Neural cell (in vitro differentiated cells): Measurements from ENCODE around the gene MCOLN1.

Experiments used
- EP300 ChIP-seq: fragments of 450-650 bp; conservative IDR thresholded peaks from 2 replicates; pipeline ENCODE4 v1.6.1; 2014; ENCODE audit warnings: antibody characterized with exemption, mild to moderate bottlenecking, moderate library complexity; ENCODE audit not compliant: poor library complexity, severe bottlenecking
- EZH2 ChIP-seq: fragments of 200-600, 300-800 bp; shearing (Covaris generic), sonication (generic); IDR thresholded peaks from 2 replicates; pipeline ENCODE4 v1.6.1; 2014; ENCODE audit warnings: antibody characterized with exemption, low read length, borderline replicate concordance, mild to moderate bottlenecking; ENCODE audit not compliant: insufficient read depth, poor library complexity, severe bottlenecking
- MXI1 ChIP-seq: fragments of 450-650 bp; conservative IDR thresholded peaks from 2 replicates; pipeline ENCODE4 v1.6.1; 2014; ENCODE audit warnings: antibody characterized with exemption, mild to moderate bottlenecking; ENCODE audit not compliant: poor library complexity, severe bottlenecking
- POLR2AphosphoS5 ChIP-seq: IDR thresholded peaks from 2 replicates; pipeline ENCODE4 v1.6.1; 2012
- RAD21 ChIP-seq: fragments of 450-650 bp; conservative IDR thresholded peaks from 2 replicates; pipeline ENCODE4 v1.6.1; 2014; ENCODE audit warnings: antibody characterized with exemption, mild to moderate bottlenecking, moderate library complexity
- SMC3 ChIP-seq: fragments of 450-650 bp; conservative IDR thresholded peaks from 2 replicates; pipeline ENCODE4 v1.6.1; 2014; ENCODE audit warnings: antibody characterized with exemption, mild to moderate bottlenecking, moderate library complexity; ENCODE audit not compliant: poor library complexity
- TAF1 ChIP-seq: IDR thresholded peaks from 2 replicates; pipeline ENCODE4 v1.6.1; 2012; ENCODE audit warnings: low read depth
- TF ChIP-seq, protein P1 (sequence below): fragments of 450-650 bp; IDR thresholded peaks from 2 replicates; pipeline ENCODE4 v1.5.1; 2014; ENCODE audit warnings: antibody characterized with exemption, mild to moderate bottlenecking, moderate library complexity; ENCODE audit not compliant: poor library complexity, severe bottlenecking
- TF ChIP-seq, protein P2 (sequence below): IDR thresholded peaks from 2 replicates; pipeline ENCODE4 v1.6.1; 2012; ENCODE audit warnings: borderline replicate concordance

DNA sequence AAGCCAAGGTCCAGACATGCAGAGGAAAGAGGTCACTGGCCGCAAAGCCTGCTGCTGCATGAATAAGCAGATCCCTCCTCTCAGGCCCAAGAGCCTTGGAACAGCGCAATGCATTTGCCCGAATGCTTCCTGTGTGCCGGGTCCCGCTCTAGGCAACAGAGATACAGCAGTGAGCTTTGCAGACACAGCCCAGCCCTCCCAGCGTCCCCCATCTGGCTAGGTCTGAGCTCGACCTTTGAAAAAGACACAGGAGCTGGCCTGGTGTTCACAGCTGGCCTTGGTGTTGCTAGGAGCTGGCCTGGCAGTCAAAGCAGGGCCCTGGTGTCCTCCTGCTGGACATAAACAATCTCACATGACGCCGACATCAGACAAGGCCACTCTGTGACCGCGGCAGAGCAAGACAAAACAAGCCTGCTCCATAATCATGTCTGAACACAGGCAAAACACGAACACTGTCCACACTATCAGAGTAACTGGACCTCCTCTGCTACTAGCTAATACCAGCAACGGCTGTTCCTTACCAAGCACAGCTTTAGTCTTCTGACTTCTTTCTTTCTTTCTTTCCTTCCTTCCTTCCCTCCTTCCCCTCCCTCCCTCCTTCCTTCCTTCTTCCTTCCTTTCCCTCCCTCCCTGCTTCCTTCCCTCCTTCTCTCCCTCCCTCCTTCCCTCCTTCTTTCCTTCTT is 27.9 kb upstream of the MCOLN1 start:
- TF ChIP-seq, protein P1, sequence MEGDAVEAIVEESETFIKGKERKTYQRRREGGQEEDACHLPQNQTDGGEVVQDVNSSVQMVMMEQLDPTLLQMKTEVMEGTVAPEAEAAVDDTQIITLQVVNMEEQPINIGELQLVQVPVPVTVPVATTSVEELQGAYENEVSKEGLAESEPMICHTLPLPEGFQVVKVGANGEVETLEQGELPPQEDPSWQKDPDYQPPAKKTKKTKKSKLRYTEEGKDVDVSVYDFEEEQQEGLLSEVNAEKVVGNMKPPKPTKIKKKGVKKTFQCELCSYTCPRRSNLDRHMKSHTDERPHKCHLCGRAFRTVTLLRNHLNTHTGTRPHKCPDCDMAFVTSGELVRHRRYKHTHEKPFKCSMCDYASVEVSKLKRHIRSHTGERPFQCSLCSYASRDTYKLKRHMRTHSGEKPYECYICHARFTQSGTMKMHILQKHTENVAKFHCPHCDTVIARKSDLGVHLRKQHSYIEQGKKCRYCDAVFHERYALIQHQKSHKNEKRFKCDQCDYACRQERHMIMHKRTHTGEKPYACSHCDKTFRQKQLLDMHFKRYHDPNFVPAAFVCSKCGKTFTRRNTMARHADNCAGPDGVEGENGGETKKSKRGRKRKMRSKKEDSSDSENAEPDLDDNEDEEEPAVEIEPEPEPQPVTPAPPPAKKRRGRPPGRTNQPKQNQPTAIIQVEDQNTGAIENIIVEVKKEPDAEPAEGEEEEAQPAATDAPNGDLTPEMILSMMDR, result no peak
- TF ChIP-seq RAD21 (no peak), POLR2AphosphoS5 (peak; percentile 15), SMC3 (no peak), EP300 (no peak), EZH2 (no peak), TAF1 (no peak), MXI1 (no peak)
- TF ChIP-seq, protein P2, sequence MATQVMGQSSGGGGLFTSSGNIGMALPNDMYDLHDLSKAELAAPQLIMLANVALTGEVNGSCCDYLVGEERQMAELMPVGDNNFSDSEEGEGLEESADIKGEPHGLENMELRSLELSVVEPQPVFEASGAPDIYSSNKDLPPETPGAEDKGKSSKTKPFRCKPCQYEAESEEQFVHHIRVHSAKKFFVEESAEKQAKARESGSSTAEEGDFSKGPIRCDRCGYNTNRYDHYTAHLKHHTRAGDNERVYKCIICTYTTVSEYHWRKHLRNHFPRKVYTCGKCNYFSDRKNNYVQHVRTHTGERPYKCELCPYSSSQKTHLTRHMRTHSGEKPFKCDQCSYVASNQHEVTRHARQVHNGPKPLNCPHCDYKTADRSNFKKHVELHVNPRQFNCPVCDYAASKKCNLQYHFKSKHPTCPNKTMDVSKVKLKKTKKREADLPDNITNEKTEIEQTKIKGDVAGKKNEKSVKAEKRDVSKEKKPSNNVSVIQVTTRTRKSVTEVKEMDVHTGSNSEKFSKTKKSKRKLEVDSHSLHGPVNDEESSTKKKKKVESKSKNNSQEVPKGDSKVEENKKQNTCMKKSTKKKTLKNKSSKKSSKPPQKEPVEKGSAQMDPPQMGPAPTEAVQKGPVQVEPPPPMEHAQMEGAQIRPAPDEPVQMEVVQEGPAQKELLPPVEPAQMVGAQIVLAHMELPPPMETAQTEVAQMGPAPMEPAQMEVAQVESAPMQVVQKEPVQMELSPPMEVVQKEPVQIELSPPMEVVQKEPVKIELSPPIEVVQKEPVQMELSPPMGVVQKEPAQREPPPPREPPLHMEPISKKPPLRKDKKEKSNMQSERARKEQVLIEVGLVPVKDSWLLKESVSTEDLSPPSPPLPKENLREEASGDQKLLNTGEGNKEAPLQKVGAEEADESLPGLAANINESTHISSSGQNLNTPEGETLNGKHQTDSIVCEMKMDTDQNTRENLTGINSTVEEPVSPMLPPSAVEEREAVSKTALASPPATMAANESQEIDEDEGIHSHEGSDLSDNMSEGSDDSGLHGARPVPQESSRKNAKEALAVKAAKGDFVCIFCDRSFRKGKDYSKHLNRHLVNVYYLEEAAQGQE, result no peak
